Right ventricle myocardium inferior (tissue), 1 donor: Measurements from ENCODE around the gene LMX1B. TPM values are rescaled to one million over a fixed set of nuclear protein-coding genes. Genes with fewer than 3 reads are reported as not detected.

ENCODE experiments used
- ATAC-seq: fragments of 200-7000 bp; cut with Tn5 transposase; one replicate; pipeline ENCODE4 v1.9.1; 2020; ENCODE audit warnings: mild to moderate bottlenecking, moderate library complexity
- DNase-seq: peaks from one replicate; pipeline ENCODE4 v3.0.0; 2021; ENCODE audit errors: missing footprints
- intact Hi-C: fragments of 100-400 bp; cut with DNase I; formaldehyde crosslinking; loops from one replicate; pipeline ENCODE4 v1.11.0; 2022
- total RNA-seq: library from RNA; stranded (reverse); fragmentation: NEBNext Ultra II Directional; extraction: Animal tissue kit (Norgen Biotek cat#: 25700); gene quantifications from one replicate; pipeline ENCODE4 v1.2.1, GENCODE V29; 2021
- donor health status: DM: no; HTN: yes; CAD: no; lungs with severe emphysema.

The LMX1B gene
- total RNA-seq, 1 donor from 2014 or later, result 1.2 TPM

GRCh38 chr9:126595982-126596381 is 17.7 kb upstream of the LMX1B start:
- DNase-seq (no peak), ATAC-seq (no peak)
- intact Hi-C loops, result no loop called here

- intact Hi-C loops, result no loop called here
- ATAC-seq, result no peak
- DNase-seq, result no peak
Observed at GRCh38 chr9:126599047-126599650, 14.6 kb upstream of the LMX1B start.

DNA sequence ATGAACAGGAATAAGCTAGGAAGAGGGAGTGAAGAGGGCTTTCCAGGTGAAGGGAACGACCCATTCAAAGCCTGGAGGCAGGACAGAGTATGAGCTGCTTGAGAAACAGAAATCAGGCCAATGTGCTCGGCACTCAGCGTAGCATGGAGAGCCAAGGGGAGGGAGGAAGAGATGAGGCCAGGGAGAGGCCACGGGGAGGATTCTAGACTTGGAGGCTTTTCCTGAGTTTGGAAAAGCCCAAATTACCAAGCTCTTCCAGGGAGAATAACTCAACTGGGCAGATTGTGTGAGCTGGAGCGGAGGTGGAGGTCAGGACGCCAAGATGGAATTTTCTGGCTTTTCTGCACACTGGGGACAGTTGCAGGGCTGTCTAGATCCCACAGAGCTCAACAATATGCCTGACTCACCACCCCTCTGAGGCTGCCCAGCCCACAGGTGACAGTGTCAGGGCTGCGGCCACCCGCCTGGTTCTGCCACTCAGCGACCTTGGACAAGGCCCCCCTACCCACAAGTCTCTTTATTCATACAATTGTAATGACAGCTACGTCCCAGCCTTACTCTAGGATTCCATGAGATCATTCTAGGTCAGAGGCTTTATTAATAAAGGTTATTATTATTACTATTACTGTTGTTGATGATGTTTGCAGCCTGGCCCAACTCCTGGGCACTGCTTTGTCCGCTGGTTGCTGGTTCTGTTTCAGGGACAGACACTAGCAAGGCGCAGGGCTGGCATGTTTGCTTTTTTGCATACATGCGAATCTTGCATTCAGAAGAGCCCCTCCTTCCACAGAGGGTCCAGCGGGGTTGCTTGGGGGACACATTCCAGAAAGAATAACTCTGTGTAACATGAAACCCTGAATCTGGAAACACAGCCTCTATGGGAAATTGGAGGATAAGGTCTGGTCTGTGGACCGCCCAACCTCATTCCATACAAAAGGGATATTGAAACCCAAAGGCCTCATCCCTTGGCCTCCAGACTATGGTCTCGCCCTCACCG is 9.4 kb upstream of the LMX1B start:
- intact Hi-C loops, result no loop called here
- peak; percentile 92 for ATAC-seq
- DNase-seq, result peak; percentile 71

- intact Hi-C loops, result no loop called here
- ATAC-seq, result peak; percentile 9
- no peak for DNase-seq
Observed at GRCh38 chr9:126605792-126606482, 7.8 kb upstream of the LMX1B start.

- ATAC-seq (no peak), DNase-seq (no peak)
- intact Hi-C loops, result no loop called here
Observed at GRCh38 chr9:126606483-126606870, 7.3 kb upstream of the LMX1B start.

DNA sequence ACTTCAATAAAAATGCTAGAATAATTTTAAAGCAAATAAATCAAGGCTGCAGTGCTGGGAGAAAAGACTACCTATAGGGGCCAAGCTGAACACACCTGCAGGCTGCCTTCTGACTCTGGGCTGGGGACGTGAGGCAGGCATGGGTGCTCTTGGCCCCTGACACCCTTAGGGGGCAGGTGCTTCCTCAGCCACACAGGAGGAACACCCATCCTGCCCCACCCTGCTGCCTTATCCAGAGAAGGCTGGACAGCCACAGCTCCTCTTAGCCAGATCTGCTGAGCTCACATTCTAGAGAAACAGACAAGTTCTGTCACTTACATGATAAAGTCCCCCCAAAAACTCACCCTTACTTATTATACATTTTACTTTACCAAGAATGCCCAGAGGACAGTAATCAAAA is 6.6 kb upstream of the LMX1B start:
- DNase-seq, result no peak

GRCh38 chr9:126607731-126608130 is 6.0 kb upstream of the LMX1B start:
- no peak for ATAC-seq
- intact Hi-C loops, result no loop called here
- DNase-seq, result no peak

More for the DNA sequence above, 6.6 kb upstream of the LMX1B start:
- ATAC-seq, result no peak
- intact Hi-C loops, result no loop called here

GRCh38 chr9:126608551-126608950 is 5.2 kb upstream of the LMX1B start:
- no peak for ATAC-seq
- intact Hi-C loops, result no loop called here
- no peak for DNase-seq

GRCh38 chr9:126609191-126609590 is 4.5 kb upstream of the LMX1B start:
- intact Hi-C loops, result no loop called here
- no peak for ATAC-seq

GRCh38 chr9:126609711-126610388 is 3.9 kb upstream of the LMX1B start:
- intact Hi-C loops, result loop anchor here (2.0 kb wide), 2 partner anchors 81 to 173 kb away; no protein-coding TSS in a partner anchor
- no peak for ATAC-seq

More at GRCh38 chr9:126609191-126609590, 4.5 kb upstream of the LMX1B start:
- DNase-seq, result peak; percentile 15

GRCh38 chr9:126611193-126611591 is 2.5 kb upstream of the LMX1B start:
- ATAC-seq (peak; percentile 1), DNase-seq (no peak)
- intact Hi-C loops, result loop anchor here (2.0 kb wide), 2 partner anchors 80 to 172 kb away; no protein-coding TSS in a partner anchor

More at GRCh38 chr9:126609711-126610388, 3.9 kb upstream of the LMX1B start:
- DNase-seq, result no peak

GRCh38 chr9:126611592-126612325 is 2.0 kb upstream of the LMX1B start:
- DNase-seq (peak; percentile 88), ATAC-seq (peak; percentile 84)
- intact Hi-C loops, result loop anchor here (2.0 kb wide), 2 partner anchors 79 to 171 kb away; no protein-coding TSS in a partner anchor

DNA sequence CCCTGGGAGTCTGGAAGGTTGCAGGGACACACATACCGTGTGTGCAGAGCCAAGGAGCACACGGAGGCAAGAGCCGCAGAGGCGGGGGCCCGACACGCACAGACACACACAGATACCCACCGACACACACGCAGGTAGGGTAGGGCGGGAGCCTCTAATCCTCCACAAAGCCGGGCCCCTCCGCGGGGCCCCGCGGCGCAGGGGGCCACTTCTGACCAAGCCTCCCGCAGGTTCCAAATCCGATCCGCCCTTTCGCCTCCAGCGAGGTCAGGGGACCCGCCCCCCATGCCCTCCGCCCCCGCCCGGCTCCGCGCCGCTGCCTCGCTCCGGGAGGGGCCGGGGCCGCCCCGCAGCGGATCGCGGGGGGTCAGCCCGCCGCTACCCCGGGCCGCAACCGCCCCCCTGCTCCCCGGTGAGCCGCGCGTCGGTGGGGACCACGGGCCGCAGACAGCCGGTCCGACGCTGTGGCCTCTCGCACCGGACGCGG is 1.4 kb upstream of the LMX1B start:
- intact Hi-C loops, result no loop called here
- DNase-seq, result no peak
- ATAC-seq, result no peak

DNA sequence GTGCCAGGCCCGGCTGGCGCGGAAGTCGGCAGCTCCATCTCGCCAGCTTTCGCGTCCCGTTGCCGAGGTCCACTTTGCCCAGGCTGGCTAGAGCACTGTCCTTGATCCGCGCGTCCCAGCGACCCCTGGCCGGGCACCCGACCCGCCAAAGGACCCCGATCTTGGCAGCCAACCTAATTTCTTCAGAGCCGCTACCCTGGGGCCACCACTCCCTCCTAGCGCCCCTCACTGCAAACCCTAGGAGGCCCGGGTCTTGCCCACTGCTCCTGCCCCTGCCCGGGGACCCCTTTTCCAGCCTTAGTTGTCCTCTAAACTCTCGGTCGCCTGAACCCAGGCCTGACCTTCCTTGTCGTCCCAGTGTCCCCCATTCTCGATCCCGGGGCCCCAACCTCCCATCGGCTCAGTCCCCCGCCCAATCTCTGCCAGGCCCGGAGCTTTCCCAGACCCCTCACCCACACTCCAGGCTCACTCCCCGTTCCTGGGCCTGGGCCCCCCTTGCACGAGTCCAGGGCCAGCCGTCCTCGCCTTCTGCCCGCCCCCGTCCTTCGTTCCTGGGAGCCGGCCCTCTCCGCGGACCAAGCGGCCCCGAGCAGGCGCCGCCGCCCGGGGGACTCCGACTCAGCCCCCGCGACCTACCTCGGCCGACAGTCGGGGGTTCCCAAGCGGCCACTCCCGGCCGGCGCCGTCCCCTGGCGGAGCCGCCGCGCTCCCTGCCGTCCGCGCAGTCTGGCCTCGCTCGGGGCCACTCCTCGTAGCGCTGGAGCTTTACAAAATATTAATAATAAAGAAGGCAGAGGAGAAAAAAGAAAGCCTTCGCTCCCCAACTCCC is 701 bp upstream of the LMX1B start:
- intact Hi-C loops, result no loop called here
- ATAC-seq (no peak), DNase-seq (no peak)

DNA sequence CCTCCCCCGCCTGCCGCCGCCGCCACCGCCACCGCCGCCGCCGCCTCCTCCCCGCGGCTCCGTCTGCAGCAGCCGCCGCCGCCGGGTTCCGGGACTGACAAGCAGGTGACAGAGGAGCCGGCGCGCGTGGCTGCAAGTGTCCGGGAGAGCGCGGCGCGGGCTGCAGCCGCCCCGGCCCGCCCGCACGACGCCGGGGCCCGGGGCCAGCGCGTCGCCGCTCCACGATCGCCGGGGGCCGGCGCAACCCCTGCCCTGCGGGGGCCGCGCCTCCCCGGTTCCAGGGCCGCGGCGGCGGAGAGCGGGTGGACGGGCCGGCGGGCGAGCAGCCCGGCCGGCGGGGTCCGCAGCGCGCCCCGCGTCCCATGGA is 343 bp downstream of the LMX1B start:
- ATAC-seq (no peak), DNase-seq (no peak)
- intact Hi-C loops, result no loop called here

DNA sequence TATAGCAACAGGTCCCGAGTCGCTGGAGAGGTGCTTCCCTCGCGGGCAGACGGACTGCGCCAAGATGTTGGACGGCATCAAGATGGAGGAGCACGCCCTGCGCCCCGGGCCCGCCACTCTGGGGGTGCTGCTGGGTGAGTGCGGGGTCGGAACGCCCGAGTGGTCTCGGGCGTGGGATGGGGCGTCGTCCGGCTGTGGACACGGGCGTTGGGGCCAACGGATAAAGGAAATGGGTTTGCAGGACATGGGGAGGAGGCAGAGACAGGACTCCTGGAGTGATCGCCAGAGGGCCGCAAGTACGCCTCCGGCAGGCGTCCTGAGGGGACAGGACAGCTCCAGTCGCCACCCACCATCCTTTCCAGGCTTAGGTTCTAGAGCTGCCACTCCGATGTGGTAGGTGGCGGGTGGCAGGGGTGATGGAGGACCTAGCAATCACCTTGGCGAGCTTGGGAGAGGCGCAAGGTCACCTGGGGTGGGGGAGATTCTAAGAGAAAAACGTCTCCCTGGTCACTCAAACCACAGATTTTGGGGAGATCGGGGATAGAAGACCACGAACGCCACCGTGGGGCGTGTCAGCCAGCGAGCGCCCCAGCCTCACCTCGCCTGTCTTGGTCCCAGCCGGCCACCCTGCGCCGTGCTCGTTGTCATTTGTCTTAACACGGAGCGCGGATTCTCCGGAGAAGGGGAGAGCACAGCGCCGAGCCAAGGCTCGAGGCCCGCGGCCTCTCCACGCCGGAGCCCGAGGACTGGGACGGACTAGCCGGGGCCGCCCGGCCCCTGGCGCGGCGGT is 922 bp downstream of the LMX1B start:
- intact Hi-C loops, result no loop called here
- no peak for ATAC-seq
- no peak for DNase-seq
